H1 (cell line): ENCODE results near the gene NREP. TPM values are rescaled to one million over a fixed set of nuclear protein-coding genes. Genes with fewer than 3 reads are reported as not detected.

Experiments used
- KDM1A ChIP-seq: fragments of 200-600, 300-600 bp; sonication (generic); IDR thresholded peaks from 2 replicates; pipeline ENCODE4 v1.7.1; 2016; ENCODE audit warnings: mild to moderate bottlenecking, low read length, borderline replicate concordance
- polyA plus RNA-seq, 7 experiments: library from polyadenylated mRNA; depleted of rRNA in 3 of 7; stranded (reverse) in 5 of 7; unstranded in 2 of 7; fragments of >200 nt in 5 of 7; fragments of 200-250 nt in 2 of 7; gene quantifications; 1 replicate in 5 of 7; 2 replicates in 1 of 7; 4 replicates in 1 of 7; pipeline versions ENCODE4 v1.2.1 to v1.2.3, GENCODE V29; 2011 to 2013; ENCODE audit warnings: missing spikeins in 2 of 7, mixed read lengths in 2 of 7
- total RNA-seq: library from RNA; stranded (reverse); fragmentation: NEBNext Ultra II Directional; extraction: Animal tissue kit (Norgen Biotek cat#: 25700); gene quantifications from 2 replicates; pipeline ENCODE4 v1.2.1, GENCODE V29; 2021

NREP gene
- total and polyA plus RNA-seq, 2 of the 8 experiments (the other 6 are each of a cell fraction or from before 2014, with no cell fraction given): 254 to 301 TPM

DNA sequence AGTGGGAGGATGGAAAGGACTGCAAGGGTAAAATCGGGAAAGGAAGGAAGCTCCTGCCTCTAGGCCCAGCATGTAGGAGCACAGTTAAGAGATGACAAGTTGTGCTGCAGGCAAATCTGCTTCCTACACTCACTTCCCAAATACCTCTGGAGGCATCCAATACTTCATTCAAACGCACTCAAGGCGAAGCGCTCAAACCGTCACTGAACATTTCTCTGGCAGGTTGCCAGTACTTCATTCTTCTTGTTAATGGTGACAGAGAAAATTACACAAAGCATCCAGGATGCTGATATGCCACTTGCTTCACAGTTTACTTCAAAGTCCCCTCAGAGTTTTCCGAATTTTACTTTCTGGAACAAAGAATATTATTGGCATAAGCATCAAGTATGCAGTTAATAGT, 59.8 kb downstream of the NREP start (continued):
- no peak for TF ChIP-seq KDM1A
